HCT116 (cell line): ENCODE measurements around the gene OR5AP2. TPM values are rescaled to one million over a fixed set of nuclear protein-coding genes. Genes with fewer than 3 reads are reported as not detected.

Source experiments
- ATAC-seq: fragments of 200-7000 bp; cut with Tn5 transposase; 2 replicates; pipeline ENCODE4 v1.9.1; 2020; ENCODE audit warnings: mild to moderate bottlenecking, moderate library complexity
- BruUV-seq: library from RNA; stranded (reverse); fragments of 400-500 nt; replicated peaks from 2 replicates; lab custom pipeline; 2021; lab: Mats Ljungman, UMichigan
- CTCF ChIA-PET: fragments of 300-600 bp; sonication (Branson Sonifier 250); formaldehyde crosslinking; loops from one replicate; lab custom pipeline; 2021; ENCODE audit warnings: antibody characterized with exemption; lab: Charles Lee
- POLR2A ChIA-PET: fragments of 300-600, 350-600 bp; sonication (Branson Sonifier 250); formaldehyde crosslinking; loops from one replicate; lab custom pipeline; 2021; ENCODE audit warnings: antibody characterized with exemption; lab: Charles Lee
- RAD21 ChIA-PET, 2 experiments: fragments of 300-600 bp; sonication (Branson Sonifier 250); formaldehyde crosslinking; loops; one replicate each; lab custom pipeline; 2023; ENCODE audit warnings: low total read pairs in 2 of 2; ENCODE audit not compliant: uncharacterized antibody in 2 of 2, unreplicated experiment in 2 of 2, low non-redundant PET in 1 of 2; lab: Charles Lee
- DNase-seq: peaks from one replicate; pipeline ENCODE4 v3.0.0-alpha.2; 2010; ENCODE audit warnings: low read depth, low spot score
- H2AFZ ChIP-seq: fragments of 200-600 bp; shearing (Covaris generic), sonication (generic); 2 replicates; pipeline ENCODE4 v1.6.1; 2017; ENCODE audit warnings: low read depth, mixed run types, mixed read lengths, antibody characterized with exemption, low read length; ENCODE audit not compliant: poor library complexity, severe bottlenecking
- H3K27ac ChIP-seq: 2 replicates; pipeline ENCODE4 v1.5.1; 2012; ENCODE audit warnings: low read depth, low read length
- H3K27me3 ChIP-seq: fragments of 200-600 bp; sonication (generic); 2 replicates; pipeline ENCODE4 v1.6.1; 2016; ENCODE audit warnings: mixed run types, low read length, mixed read lengths; ENCODE audit not compliant: insufficient read depth
- H3K36me3 ChIP-seq, 2 experiments: fragments of 200-500 bp in 1 of 2; fragments of 200-600 bp in 1 of 2; sonication (Bioruptor generic) in 1 of 2; sonication (generic) in 1 of 2; 2 replicates each; pipeline versions ENCODE4 v1.5.1 to v1.6.1; 2014 to 2016; ENCODE audit warnings: low read length in 2 of 2, inconsistent platforms in 1 of 2, mixed read lengths in 1 of 2, mixed run types in 1 of 2; ENCODE audit not compliant: insufficient read depth in 2 of 2, control insufficient read depth in 1 of 2
- H3K4me1 ChIP-seq, 2 experiments: fragments of 200-600 bp in 1 of 2; sonication (generic) in 1 of 2; 2 replicates each; pipeline versions ENCODE4 v1.5.1 to v1.6.1; 2012 to 2017; ENCODE audit warnings: low read length in 2 of 2, inconsistent platforms in 1 of 2, mild to moderate bottlenecking in 1 of 2, mixed read lengths in 1 of 2, mixed run types in 1 of 2, moderate library complexity in 1 of 2; ENCODE audit not compliant: insufficient read depth in 2 of 2, control insufficient read depth in 1 of 2
- H3K4me2 ChIP-seq: fragments of 200-600 bp; sonication (generic); 2 replicates; pipeline ENCODE4 v1.6.1; 2017; ENCODE audit warnings: mixed run types, low read length, mixed read lengths
- H3K4me3 ChIP-seq, 2 experiments: fragments of 200-600 bp in 1 of 2; sonication (generic) in 1 of 2; replicated peaks in 1 of 2; 2 replicates each; pipeline ENCODE4 v1.5.1; 2011 to 2016; ENCODE audit warnings: low read length in 2 of 2, control low read depth in 1 of 2, low read depth in 1 of 2, mild to moderate bottlenecking in 1 of 2, mixed read lengths in 1 of 2, mixed run types in 1 of 2
- H3K79me2 ChIP-seq: fragments of 200-600 bp; sonication (generic); 2 replicates; pipeline ENCODE4 v1.6.1; 2017; ENCODE audit warnings: mild to moderate bottlenecking, mixed run types, low read length, moderate library complexity, mixed read lengths; ENCODE audit not compliant: insufficient read depth
- H3K9ac ChIP-seq: fragments of 200-600 bp; sonication (generic); 2 replicates; pipeline ENCODE4 v1.6.1; 2016; ENCODE audit warnings: low read length, mixed read lengths
- H3K9me2 ChIP-seq: fragments of 200-600 bp; sonication (generic), shearing (Covaris generic); 2 replicates; pipeline ENCODE4 v1.6.1; 2017; ENCODE audit warnings: mixed run types, mild to moderate bottlenecking, moderate library complexity; ENCODE audit not compliant: insufficient read depth
- H3K9me3 ChIP-seq, 2 experiments: fragments of 200-500 bp in 1 of 2; fragments of 200-600 bp in 1 of 2; sonication (Bioruptor generic) in 1 of 2; sonication (generic) in 1 of 2; 2 replicates each; pipeline ENCODE4 v1.6.1; 2014 to 2017; ENCODE audit warnings: low read length in 2 of 2, mixed read lengths in 2 of 2, inconsistent platforms in 1 of 2, low read depth in 1 of 2, mild to moderate bottlenecking in 1 of 2, mixed run types in 1 of 2, moderate library complexity in 1 of 2; ENCODE audit not compliant: control insufficient read depth in 1 of 2, insufficient read depth in 1 of 2
- H4K20me1 ChIP-seq: fragments of 200-600 bp; sonication (generic), shearing (Covaris generic); 2 replicates; pipeline ENCODE4 v1.6.1; 2017; ENCODE audit warnings: mixed run types, mild to moderate bottlenecking, moderate library complexity; ENCODE audit not compliant: insufficient read depth
- CTCF ChIP-seq, 3 experiments: fragments of 200-600 bp in 1 of 3; sonication (generic) in 1 of 3; IDR thresholded peaks in 2 of 3; conservative IDR thresholded peaks in 1 of 3; 2 replicates each; pipeline ENCODE4 v1.5.1; 2012 to 2017; ENCODE audit warnings: low read depth in 2 of 3, low read length in 2 of 3, antibody characterized with exemption in 1 of 3, borderline replicate concordance in 1 of 3, control low read depth in 1 of 3, mild to moderate bottlenecking in 1 of 3, mixed read lengths in 1 of 3, mixed run types in 1 of 3, moderate library complexity in 1 of 3; ENCODE audit not compliant: insufficient read depth in 1 of 3
- EGR1 ChIP-seq: IDR thresholded peaks from 2 replicates; pipeline ENCODE4 v1.6.1; 2012; ENCODE audit warnings: low read depth
- EZH2 ChIP-seq: fragments of 200-600 bp; sonication (generic); IDR thresholded peaks from 2 replicates; pipeline ENCODE4 v1.6.1; 2017; ENCODE audit warnings: antibody characterized with exemption, mixed run types
- POLR2AphosphoS5 ChIP-seq: IDR thresholded peaks from 2 replicates; pipeline ENCODE4 v1.6.1; 2011; ENCODE audit warnings: mild to moderate bottlenecking, low read depth, low read length, moderate library complexity
- RAD21 ChIP-seq: IDR thresholded peaks from 2 replicates; pipeline ENCODE4 v1.6.1; 2012; ENCODE audit warnings: low read depth, mild to moderate bottlenecking
- SP1 ChIP-seq: IDR thresholded peaks from 2 replicates; pipeline ENCODE4 v1.6.1; 2012; ENCODE audit warnings: low read depth
- YY1 ChIP-seq: IDR thresholded peaks from 2 replicates; pipeline ENCODE4 v1.6.1; 2011; ENCODE audit warnings: low read length, low read depth, moderate library complexity, mild to moderate bottlenecking; ENCODE audit not compliant: insufficient replicate concordance; ENCODE audit errors: extremely low read depth
- ZFX ChIP-seq: fragments of 450-650 bp; IDR thresholded peaks from 2 replicates; pipeline ENCODE4 v1.6.1; 2017
- intact Hi-C: fragments of 100-400 bp; cut with micrococcal nuclease; formaldehyde crosslinking; loops from 2 replicates; pipeline ENCODE4 v1.10.0; 2022
- total RNA-seq: library from RNA; stranded (reverse); gene quantifications from one replicate; pipeline ENCODE4 v1.2.1, GENCODE V29; 2021; ENCODE audit not compliant: unreplicated experiment
- TF ChIP-seq, protein P1 (sequence below): IDR thresholded peaks from 2 replicates; pipeline ENCODE4 v1.6.1; 2011; ENCODE audit warnings: mild to moderate bottlenecking, low read length, moderate library complexity; ENCODE audit not compliant: insufficient replicate concordance; ENCODE audit errors: extremely low read depth
- TF ChIP-seq, protein P2 (sequence below): IDR thresholded peaks from 2 replicates; pipeline ENCODE4 v1.6.1; 2012; ENCODE audit warnings: low read depth

Gene OR5AP2
- total RNA-seq, 1 experiment from 2014 or later, result not detected

- H3K9ac ChIP-seq, result no peak overlapping the region
- POLR2A ChIA-PET, result no interaction called here
- H3K27me3 ChIP-seq, result no peaks in the 10 kb centered on the region
- no peaks in the 10 kb centered on the region for H3K79me2 ChIP-seq
- RAD21 ChIA-PET, result no interaction called here
- no peak for DNase-seq
- no peaks in the 10 kb centered on the region for H3K36me3 ChIP-seq
- no peaks in the 10 kb centered on the region for H4K20me1 ChIP-seq
- no peak overlapping the region for H2AFZ ChIP-seq
- peaks cover 0 to 5% of the 10 kb centered on the region in 2 experiments; a peak in 2 of 4 replicates for H3K9me3 ChIP-seq
- CTCF ChIA-PET, result no interaction called here
- H3K4me2 ChIP-seq, result no peak overlapping the region
- TF ChIP-seq RAD21 (no peak), ZFX (no peak), POLR2AphosphoS5 (no peak), CTCF (IDR thresholded peaks at IDR 0.05 in 2 of 3, conservative IDR thresholded peaks at IDR 0.05 in 1 of 3; ENCODE audit: borderline replicate concordance in 1 of 3, insufficient read depth in 1 of 3, low read depth in 2 of 3, low read length in 2 of 3) (no peak), SP1 (no peak), EZH2 (no peak), YY1 (no peak), EGR1 (no peak)
- TF ChIP-seq, protein P1, sequence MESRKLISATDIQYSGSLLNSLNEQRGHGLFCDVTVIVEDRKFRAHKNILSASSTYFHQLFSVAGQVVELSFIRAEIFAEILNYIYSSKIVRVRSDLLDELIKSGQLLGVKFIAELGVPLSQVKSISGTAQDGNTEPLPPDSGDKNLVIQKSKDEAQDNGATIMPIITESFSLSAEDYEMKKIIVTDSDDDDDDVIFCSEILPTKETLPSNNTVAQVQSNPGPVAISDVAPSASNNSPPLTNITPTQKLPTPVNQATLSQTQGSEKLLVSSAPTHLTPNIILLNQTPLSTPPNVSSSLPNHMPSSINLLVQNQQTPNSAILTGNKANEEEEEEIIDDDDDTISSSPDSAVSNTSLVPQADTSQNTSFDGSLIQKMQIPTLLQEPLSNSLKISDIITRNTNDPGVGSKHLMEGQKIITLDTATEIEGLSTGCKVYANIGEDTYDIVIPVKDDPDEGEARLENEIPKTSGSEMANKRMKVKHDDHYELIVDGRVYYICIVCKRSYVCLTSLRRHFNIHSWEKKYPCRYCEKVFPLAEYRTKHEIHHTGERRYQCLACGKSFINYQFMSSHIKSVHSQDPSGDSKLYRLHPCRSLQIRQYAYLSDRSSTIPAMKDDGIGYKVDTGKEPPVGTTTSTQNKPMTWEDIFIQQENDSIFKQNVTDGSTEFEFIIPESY, result no peak
- TF ChIP-seq, protein P2, sequence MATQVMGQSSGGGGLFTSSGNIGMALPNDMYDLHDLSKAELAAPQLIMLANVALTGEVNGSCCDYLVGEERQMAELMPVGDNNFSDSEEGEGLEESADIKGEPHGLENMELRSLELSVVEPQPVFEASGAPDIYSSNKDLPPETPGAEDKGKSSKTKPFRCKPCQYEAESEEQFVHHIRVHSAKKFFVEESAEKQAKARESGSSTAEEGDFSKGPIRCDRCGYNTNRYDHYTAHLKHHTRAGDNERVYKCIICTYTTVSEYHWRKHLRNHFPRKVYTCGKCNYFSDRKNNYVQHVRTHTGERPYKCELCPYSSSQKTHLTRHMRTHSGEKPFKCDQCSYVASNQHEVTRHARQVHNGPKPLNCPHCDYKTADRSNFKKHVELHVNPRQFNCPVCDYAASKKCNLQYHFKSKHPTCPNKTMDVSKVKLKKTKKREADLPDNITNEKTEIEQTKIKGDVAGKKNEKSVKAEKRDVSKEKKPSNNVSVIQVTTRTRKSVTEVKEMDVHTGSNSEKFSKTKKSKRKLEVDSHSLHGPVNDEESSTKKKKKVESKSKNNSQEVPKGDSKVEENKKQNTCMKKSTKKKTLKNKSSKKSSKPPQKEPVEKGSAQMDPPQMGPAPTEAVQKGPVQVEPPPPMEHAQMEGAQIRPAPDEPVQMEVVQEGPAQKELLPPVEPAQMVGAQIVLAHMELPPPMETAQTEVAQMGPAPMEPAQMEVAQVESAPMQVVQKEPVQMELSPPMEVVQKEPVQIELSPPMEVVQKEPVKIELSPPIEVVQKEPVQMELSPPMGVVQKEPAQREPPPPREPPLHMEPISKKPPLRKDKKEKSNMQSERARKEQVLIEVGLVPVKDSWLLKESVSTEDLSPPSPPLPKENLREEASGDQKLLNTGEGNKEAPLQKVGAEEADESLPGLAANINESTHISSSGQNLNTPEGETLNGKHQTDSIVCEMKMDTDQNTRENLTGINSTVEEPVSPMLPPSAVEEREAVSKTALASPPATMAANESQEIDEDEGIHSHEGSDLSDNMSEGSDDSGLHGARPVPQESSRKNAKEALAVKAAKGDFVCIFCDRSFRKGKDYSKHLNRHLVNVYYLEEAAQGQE, result no peak
- ATAC-seq, result no peak
- H3K4me1 ChIP-seq, result no peaks in the 10 kb centered on the region
- intact Hi-C loops, result no loop called here
- no peak overlapping the region for H3K27ac ChIP-seq
- BruUV-seq, result no TSS peak
- no peaks in the 10 kb centered on the region for H3K9me2 ChIP-seq
- H3K4me3 ChIP-seq, result no peak overlapping the region
Observed at GRCh38 chr11:56670984-56671383, 28.7 kb upstream of the OR5AP2 start.
